ENCODE data around the gene CRYBA4. TPM values are rescaled to one million over a fixed set of nuclear protein-coding genes. Genes with fewer than 3 reads are reported as not detected.

CRYBA4 gene
- polyA plus RNA-seq, 1 donor = 0.06 TPM

DNA sequence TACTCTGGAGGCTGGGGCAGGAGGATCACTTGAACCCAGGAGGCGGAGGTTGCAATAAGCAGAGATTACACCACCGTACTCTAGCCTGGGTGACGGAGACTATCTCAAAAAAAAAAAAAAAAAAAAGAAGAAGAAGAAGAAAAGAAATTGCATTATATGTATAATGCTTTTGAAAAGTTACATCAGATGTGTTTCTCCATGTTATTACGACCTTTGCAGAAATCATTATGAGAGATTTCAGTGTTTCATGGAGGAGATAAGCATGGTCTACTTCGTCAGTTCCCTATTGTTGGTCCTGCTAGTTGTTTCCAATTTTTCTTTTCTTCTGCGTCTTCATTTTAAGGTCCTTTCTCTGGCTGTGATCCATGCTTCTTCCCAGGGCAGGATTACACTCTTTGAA lies 38.6 kb downstream of the CRYBA4 start:
- no peak overlapping the region for H3K4me3 ChIP-seq (ENCODE audit: low read length)
- peaks cover 10% of the 10 kb centered on the region for H3K4me1 ChIP-seq (ENCODE audit: control insufficient read depth, insufficient read depth, low read length)
- no CpG with 5 or more reads among the region's 6 CpGs for WGBS (ENCODE audit: insufficient coverage, low lambda C conversion rate)
- H3K27me3 ChIP-seq (ENCODE audit: control insufficient read depth, insufficient read depth, low read length) = peaks cover 65% of the 10 kb centered on the region
- H3K36me3 ChIP-seq (ENCODE audit: control insufficient read depth, insufficient read depth, low read length) = no peaks in the 10 kb centered on the region
- H3K9me3 ChIP-seq (ENCODE audit: control insufficient read depth, low read depth, low read length) = peaks cover 7% of the 10 kb centered on the region
- H3K27ac ChIP-seq (ENCODE audit: low read length) = no peak overlapping the region
- no peak for DNase-seq

DNA sequence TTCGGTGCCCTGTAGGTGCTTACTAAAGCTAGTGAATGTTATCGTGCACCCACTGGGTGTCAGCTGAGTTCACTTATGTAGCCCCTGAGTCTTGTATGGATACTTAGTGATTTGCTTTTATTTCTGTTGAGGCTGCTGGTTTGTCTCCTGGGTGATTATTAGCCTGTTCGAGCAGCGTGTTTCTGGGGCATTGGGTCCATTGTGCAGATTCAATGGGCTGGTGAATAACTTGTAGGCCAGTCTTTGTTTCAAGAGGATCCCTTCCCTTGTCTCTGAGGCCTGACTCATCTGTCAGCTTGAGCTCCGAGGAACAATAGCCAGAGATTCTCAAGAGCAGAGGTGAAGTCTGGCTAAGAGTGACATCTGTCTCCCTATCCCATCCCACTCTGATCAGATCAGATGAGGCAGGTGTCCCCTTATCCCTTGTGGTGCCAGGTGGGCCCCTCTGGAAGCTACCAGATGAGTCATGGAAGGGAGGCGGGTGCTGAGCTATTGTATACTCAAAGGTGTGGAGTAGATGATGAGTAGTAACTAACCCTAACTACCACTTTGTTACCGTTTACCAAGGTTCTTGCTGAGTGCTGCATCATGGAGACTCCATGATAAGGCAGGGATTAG lies 39.3 kb downstream of the CRYBA4 start:
- Histone ChIP-seq H3K4me1 (ENCODE audit: control insufficient read depth, insufficient read depth, low read length) (peaks cover 10% of the 10 kb centered on the region), H3K4me3 (ENCODE audit: low read length) (no peak overlapping the region), H3K9me3 (ENCODE audit: control insufficient read depth, low read depth, low read length) (peaks cover 7% of the 10 kb centered on the region), H3K27me3 (ENCODE audit: control insufficient read depth, insufficient read depth, low read length) (peaks cover 58% of the 10 kb centered on the region), H3K27ac (ENCODE audit: low read length) (no peak overlapping the region), H3K36me3 (ENCODE audit: control insufficient read depth, insufficient read depth, low read length) (no peaks in the 10 kb centered on the region)
- WGBS (ENCODE audit: insufficient coverage, low lambda C conversion rate) = no CpG with 5 or more reads among the region's 7 CpGs
- no peak for DNase-seq

DNA sequence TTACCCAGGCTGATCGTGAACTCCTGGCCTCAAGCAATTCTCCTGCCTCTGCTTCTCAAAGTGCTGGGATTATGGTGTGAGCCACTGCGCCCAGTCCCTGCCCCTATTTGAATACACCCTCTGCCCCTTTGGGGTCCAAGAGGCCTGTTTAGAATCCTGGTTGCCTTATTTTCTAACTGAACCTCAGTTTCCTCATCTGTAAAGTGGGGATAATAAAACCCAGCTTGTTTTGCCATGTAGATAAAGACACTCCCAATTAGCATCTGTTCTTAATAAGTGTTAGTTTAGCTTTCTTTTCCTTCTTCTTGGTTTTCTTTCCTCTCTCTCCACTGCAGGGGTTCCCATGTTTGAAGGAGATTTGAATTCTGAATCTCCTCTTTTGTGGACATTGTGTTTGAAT lies 40.4 kb downstream of the CRYBA4 start:
- Histone ChIP-seq H3K27me3 (ENCODE audit: control insufficient read depth, insufficient read depth, low read length) (peaks cover 49% of the 10 kb centered on the region), H3K9me3 (ENCODE audit: control insufficient read depth, low read depth, low read length) (peaks cover 4% of the 10 kb centered on the region), H3K4me3 (ENCODE audit: low read length) (no peak overlapping the region), H3K36me3 (ENCODE audit: control insufficient read depth, insufficient read depth, low read length) (no peaks in the 10 kb centered on the region), H3K27ac (ENCODE audit: low read length) (no peak overlapping the region), H3K4me1 (ENCODE audit: control insufficient read depth, insufficient read depth, low read length) (peaks cover 7% of the 10 kb centered on the region)
- no peak for DNase-seq
- WGBS (ENCODE audit: insufficient coverage, low lambda C conversion rate) = 100% methylated on average over 1 of the region's 2 CpGs

DNA sequence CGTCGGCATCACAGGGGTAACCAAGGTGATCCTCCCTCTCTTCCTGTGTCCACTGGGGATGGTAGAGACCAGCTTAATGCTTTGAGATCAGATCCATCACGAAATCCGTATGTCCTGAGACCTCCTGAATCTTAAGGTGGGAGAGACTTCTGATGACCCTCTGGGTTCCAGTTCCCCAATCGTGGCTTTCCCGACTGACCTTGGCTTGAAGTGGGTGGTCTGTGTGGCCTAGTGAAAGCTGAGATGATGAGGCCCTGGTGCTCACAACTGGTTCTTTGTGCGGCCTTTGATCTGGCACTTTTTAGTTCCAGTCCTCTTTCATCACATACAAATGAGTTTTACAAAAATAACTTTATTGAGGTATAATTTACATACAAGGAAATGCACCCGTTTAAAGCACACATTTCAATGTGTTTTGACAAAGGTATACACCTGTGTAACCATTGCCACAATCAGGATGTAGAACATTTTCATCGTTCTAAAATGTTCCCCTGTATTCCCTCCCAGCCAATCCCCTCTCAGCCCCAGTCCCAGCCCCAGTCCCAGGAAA lies 41.7 kb downstream of the CRYBA4 start:
- H3K4me1 ChIP-seq (ENCODE audit: control insufficient read depth, insufficient read depth, low read length) = peaks cover 3% of the 10 kb centered on the region
- H3K4me3 ChIP-seq (ENCODE audit: low read length) = no peak overlapping the region
- no CpG with 5 or more reads among the region's 9 CpGs for WGBS (ENCODE audit: insufficient coverage, low lambda C conversion rate)
- DNase-seq = no peak
- no peak overlapping the region for H3K27ac ChIP-seq (ENCODE audit: low read length)
- peaks cover 2% of the 10 kb centered on the region for H3K9me3 ChIP-seq (ENCODE audit: control insufficient read depth, low read depth, low read length)
- H3K27me3 ChIP-seq (ENCODE audit: control insufficient read depth, insufficient read depth, low read length) = peaks cover 36% of the 10 kb centered on the region
- H3K36me3 ChIP-seq (ENCODE audit: control insufficient read depth, insufficient read depth, low read length) = no peaks in the 10 kb centered on the region

DNA sequence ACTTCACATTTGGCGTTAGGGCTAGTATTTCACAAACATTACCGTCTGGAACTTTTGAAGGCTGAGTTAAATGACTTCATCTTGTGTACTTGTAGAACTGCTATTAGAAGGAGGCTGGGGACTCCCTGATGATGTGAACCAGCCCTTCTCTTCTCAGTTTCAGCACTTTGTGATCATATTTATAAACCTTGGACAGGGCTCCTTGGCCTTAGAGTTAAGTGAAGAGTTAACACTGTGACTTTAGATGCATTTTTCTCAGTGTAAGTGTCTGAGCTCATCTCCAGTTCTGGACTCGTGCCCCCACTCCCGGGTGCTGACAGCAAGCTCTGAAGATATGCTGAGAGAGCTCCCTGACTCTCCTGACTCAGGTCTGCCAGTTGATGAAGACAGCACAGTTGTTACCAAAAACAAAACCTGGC lies 44.1 kb downstream of the CRYBA4 start:
- H3K4me1 ChIP-seq (ENCODE audit: control insufficient read depth, insufficient read depth, low read length) = no peaks in the 10 kb centered on the region
- H3K9me3 ChIP-seq (ENCODE audit: control insufficient read depth, low read depth, low read length) = no peaks in the 10 kb centered on the region
- H3K27me3 ChIP-seq (ENCODE audit: control insufficient read depth, insufficient read depth, low read length) = peaks cover 15% of the 10 kb centered on the region
- DNase-seq = no peak
- no peak overlapping the region for H3K4me3 ChIP-seq (ENCODE audit: low read length)
- WGBS (ENCODE audit: insufficient coverage, low lambda C conversion rate) = no CpG with 5 or more reads among the region's 4 CpGs
- H3K27ac ChIP-seq (ENCODE audit: low read length) = no peak overlapping the region
- no peaks in the 10 kb centered on the region for H3K36me3 ChIP-seq (ENCODE audit: control insufficient read depth, insufficient read depth, low read length)

DNA sequence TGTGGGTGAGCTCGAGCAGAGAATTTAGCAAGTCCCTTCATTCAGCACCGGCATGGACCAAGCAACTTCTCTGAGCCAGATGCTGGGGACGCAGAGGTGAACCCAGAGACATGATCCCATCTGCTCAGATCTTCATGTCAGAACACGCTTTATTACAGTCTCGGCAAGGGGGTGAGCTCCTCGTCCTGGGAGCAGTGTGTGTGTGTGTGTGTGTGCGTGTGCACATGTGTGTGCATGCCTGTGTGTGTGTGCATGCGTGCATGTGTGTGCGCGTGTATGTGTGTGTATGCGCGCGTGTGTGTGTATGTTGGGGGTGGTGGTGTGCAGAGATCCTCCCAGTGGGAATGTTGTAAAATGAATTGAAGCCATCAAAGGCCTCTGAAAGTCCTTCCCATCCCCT lies 45.4 kb downstream of the CRYBA4 start:
- Histone ChIP-seq H3K36me3 (ENCODE audit: control insufficient read depth, insufficient read depth, low read length) (no peaks in the 10 kb centered on the region), H3K4me1 (ENCODE audit: control insufficient read depth, insufficient read depth, low read length) (peaks cover 4% of the 10 kb centered on the region), H3K9me3 (ENCODE audit: control insufficient read depth, low read depth, low read length) (no peaks in the 10 kb centered on the region), H3K27ac (ENCODE audit: low read length) (no peak overlapping the region), H3K4me3 (ENCODE audit: low read length) (no peak overlapping the region), H3K27me3 (ENCODE audit: control insufficient read depth, insufficient read depth, low read length) (peaks cover 5% of the 10 kb centered on the region)
- no CpG with 5 or more reads among the region's 13 CpGs for WGBS (ENCODE audit: insufficient coverage, low lambda C conversion rate)
- no peak for DNase-seq

DNA sequence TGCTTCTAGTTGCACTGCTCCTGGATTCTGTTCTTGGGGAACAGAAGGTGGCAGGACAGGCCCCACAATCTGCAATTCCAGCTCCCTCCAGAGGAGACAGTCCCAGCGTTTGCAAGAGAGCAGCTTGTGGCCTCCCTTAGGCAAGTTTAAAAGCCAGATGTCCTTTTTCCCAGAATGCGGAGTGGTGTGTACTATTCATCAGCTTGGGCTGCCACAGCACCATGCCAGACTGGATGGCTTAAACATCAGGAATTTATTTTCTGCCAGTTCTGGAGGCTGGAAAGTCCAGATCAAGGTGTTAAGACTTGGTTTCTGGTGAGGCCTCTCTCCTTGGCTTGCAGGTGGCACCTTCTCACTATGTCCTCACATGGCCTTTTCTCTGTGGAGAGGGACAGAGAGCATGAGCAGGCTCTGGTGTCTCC lies 47.3 kb downstream of the CRYBA4 start:
- H3K27me3 ChIP-seq (ENCODE audit: control insufficient read depth, insufficient read depth, low read length) = no peaks in the 10 kb centered on the region
- no peak for DNase-seq
- WGBS (ENCODE audit: insufficient coverage, low lambda C conversion rate) = no CpG with 5 or more reads among the region's 2 CpGs
- H3K4me1 ChIP-seq (ENCODE audit: control insufficient read depth, insufficient read depth, low read length) = peaks cover 13% of the 10 kb centered on the region
- no peak overlapping the region for H3K4me3 ChIP-seq (ENCODE audit: low read length)
- no peak overlapping the region for H3K27ac ChIP-seq (ENCODE audit: low read length)
- no peaks in the 10 kb centered on the region for H3K36me3 ChIP-seq (ENCODE audit: control insufficient read depth, insufficient read depth, low read length)
- no peaks in the 10 kb centered on the region for H3K9me3 ChIP-seq (ENCODE audit: control insufficient read depth, low read depth, low read length)

DNA sequence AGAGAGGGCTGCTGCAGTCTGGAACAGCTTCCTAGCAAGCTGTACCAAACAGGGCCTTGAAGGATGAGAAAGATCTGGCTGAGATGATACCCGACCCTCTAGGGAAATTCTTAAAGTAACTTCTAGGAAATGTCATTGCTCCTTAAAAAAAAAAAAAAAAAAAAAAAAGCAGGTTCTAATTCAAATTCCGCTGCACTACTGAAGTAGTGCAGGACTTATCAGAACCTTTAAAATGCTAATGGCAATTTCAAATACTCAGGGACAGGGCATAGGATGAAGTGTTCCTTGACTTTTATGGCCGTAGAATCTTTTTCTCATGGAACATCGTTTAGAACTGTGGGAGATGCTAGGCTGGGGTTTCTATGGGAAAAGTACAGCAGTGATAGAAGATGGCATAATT lies 48.7 kb downstream of the CRYBA4 start:
- Histone ChIP-seq H3K9me3 (ENCODE audit: control insufficient read depth, low read depth, low read length) (no peaks in the 10 kb centered on the region), H3K36me3 (ENCODE audit: control insufficient read depth, insufficient read depth, low read length) (no peaks in the 10 kb centered on the region), H3K27ac (ENCODE audit: low read length) (no peak overlapping the region), H3K4me1 (ENCODE audit: control insufficient read depth, insufficient read depth, low read length) (peaks cover 23% of the 10 kb centered on the region), H3K27me3 (ENCODE audit: control insufficient read depth, insufficient read depth, low read length) (no peaks in the 10 kb centered on the region), H3K4me3 (ENCODE audit: low read length) (no peak overlapping the region)
- no CpG with 5 or more reads among the region's 4 CpGs for WGBS (ENCODE audit: insufficient coverage, low lambda C conversion rate)
- DNase-seq = no peak

DNA sequence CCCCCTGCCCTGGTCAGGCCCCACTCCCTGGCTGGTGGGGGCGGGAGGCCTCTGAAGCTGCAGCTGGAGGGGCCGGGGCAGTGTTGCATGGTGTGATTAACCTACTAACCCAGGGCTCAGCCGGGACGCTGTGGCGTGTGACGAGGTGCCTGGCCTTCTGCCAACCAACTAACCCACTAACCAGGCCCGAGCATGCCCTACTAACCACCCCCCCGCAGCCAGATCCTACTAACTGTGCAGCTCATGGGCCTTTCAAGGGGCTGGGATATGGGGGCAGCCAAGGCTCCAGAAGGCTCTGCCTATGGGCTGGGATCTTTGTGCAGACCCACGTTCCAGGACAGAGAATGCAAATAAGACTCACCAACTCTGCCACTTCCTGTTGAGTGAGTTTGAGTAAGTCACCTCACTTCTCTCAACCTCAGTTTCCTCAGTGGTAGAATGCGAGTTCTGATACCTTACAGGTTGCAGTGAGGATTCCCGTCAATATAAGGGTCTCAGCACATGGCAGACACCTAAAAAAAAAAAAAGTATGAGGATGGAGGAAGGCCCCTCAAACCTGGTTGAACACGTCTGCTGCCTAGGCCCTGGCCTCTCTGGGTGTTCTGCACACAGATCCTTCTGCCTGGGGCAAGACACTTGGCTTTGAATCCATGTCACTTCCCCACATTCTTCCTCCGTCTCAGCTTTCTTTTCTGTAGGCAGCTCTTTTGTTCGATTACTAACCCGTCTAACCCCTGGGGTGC lies 49.7 kb downstream of the CRYBA4 start:
- WGBS (ENCODE audit: insufficient coverage, low lambda C conversion rate) = 89% methylated on average over 3 of the region's 15 CpGs
- Histone ChIP-seq H3K4me3 (ENCODE audit: low read length) (no peak overlapping the region), H3K27me3 (ENCODE audit: control insufficient read depth, insufficient read depth, low read length) (no peaks in the 10 kb centered on the region), H3K4me1 (ENCODE audit: control insufficient read depth, insufficient read depth, low read length) (peaks cover 23% of the 10 kb centered on the region), H3K36me3 (ENCODE audit: control insufficient read depth, insufficient read depth, low read length) (no peaks in the 10 kb centered on the region), H3K27ac (ENCODE audit: low read length) (peak overlapping the region; percentile 97), H3K9me3 (ENCODE audit: control insufficient read depth, low read depth, low read length) (no peaks in the 10 kb centered on the region)
- no peak for DNase-seq

DNA sequence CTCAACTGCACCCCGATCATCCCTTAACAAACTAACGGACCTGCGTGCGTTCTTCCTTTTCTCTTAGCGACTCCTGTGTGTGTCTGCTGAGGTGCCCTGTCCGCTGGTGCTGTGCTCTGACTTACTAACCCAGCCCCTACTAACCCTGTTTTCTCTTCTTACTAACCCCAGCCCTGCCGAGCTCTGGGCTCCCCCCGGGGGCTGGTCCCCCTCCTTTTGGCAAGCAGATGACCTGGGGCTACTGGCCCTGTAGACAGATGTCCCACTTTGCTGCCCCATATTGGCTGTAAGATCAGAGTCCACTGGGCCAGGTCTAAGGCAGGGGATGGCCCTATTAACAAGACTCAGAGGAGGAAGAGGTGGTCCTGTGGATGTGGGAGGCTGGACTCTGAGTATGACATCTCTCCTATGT lies 50.3 kb downstream of the CRYBA4 start:
- no peak for DNase-seq
- Histone ChIP-seq H3K4me1 (ENCODE audit: control insufficient read depth, insufficient read depth, low read length) (peaks cover 23% of the 10 kb centered on the region), H3K27me3 (ENCODE audit: control insufficient read depth, insufficient read depth, low read length) (no peaks in the 10 kb centered on the region), H3K27ac (ENCODE audit: low read length) (peak overlapping the region; percentile 97), H3K36me3 (ENCODE audit: control insufficient read depth, insufficient read depth, low read length) (no peaks in the 10 kb centered on the region), H3K4me3 (ENCODE audit: low read length) (peak overlapping the region; percentile 92), H3K9me3 (ENCODE audit: control insufficient read depth, low read depth, low read length) (no peaks in the 10 kb centered on the region)
- WGBS (ENCODE audit: insufficient coverage, low lambda C conversion rate) = no CpG with 5 or more reads among the region's 8 CpGs

All from large intestine (tissue), 3 donors.